AG20443 (cell line): Measurements from ENCODE around the gene PRCC.
A peak's percentile ranks its signal among the peaks of the same experiment; 100 is the strongest.
"Not testable (repeated sequence)": the region's sequence is repeated elsewhere in the genome, so short reads cannot be mapped to it uniquely, and the experiment has no call there.

ENCODE experiments used
- DNase-seq: peaks from one replicate; pipeline ENCODE4 v3.0.0; 2012; ENCODE audit warnings: low spot score, mixed read lengths

The PRCC gene

GRCh38 chr1:156744344-156744743 is 23.0 kb upstream of the PRCC start:
- no peak for DNase-seq

GRCh38 chr1:156744786-156745419 is 22.4 kb upstream of the PRCC start:
- no peak for DNase-seq

GRCh38 chr1:156745881-156746280 is 21.5 kb upstream of the PRCC start:
- no peak for DNase-seq

- DNase-seq = no peak
Observed at GRCh38 chr1:156746406-156746727, 21.0 kb upstream of the PRCC start.

- DNase-seq = peak; percentile 96
Observed at GRCh38 chr1:156746728-156747631, 20.4 kb upstream of the PRCC start.

GRCh38 chr1:156747742-156748669 is 19.3 kb upstream of the PRCC start:
- DNase-seq = no peak

GRCh38 chr1:156748670-156749418 is 18.5 kb upstream of the PRCC start:
- DNase-seq = peak; percentile 29

- no peak for DNase-seq
Observed at GRCh38 chr1:156749419-156750118, 17.8 kb upstream of the PRCC start.

GRCh38 chr1:156750191-156750672 is 17.1 kb upstream of the PRCC start:
- no peak for DNase-seq

GRCh38 chr1:156750711-156751450 is 16.5 kb upstream of the PRCC start:
- DNase-seq = peak; percentile 53

GRCh38 chr1:156751451-156751756 is 15.9 kb upstream of the PRCC start, which contains the start of gene HDGF:
TSS of gene HDGF (minus strand) at chr1:156751675. CDS start at chr1:156751429, 246 bp downstream.
- DNase-seq = no peak

GRCh38 chr1:156751757-156752481 is 15.4 kb upstream of the PRCC start:
- peak; percentile 94 for DNase-seq

GRCh38 chr1:156752843-156753482 is 14.4 kb upstream of the PRCC start:
- DNase-seq = no peak

- no peak for DNase-seq
Observed at GRCh38 chr1:156754219-156754618, 13.1 kb upstream of the PRCC start.

GRCh38 chr1:156755527-156755950 is 11.8 kb upstream of the PRCC start:
- no peak for DNase-seq

- DNase-seq = no peak
Observed at GRCh38 chr1:156756355-156756754, 11.0 kb upstream of the PRCC start.

GRCh38 chr1:156757572-156758253 is 9.6 kb upstream of the PRCC start:
- DNase-seq = not testable (repeated sequence)

- no peak for DNase-seq
Observed at GRCh38 chr1:156760092-156760795, 7.1 kb upstream of the PRCC start.
